IMR-90 (cell line): ENCODE measurements around the gene ZNF549. TPM values are rescaled to one million over a fixed set of nuclear protein-coding genes. Genes with fewer than 3 reads are reported as not detected.
"Not testable (repeated sequence)": the region's sequence is repeated elsewhere in the genome, so short reads cannot be mapped to it uniquely, and the experiment has no call there.

ENCODE experiments used
- ATAC-seq: fragments of 200-7000 bp; cut with Tn5 transposase; 2 replicates; pipeline ENCODE4 v1.9.1; 2020; ENCODE audit warnings: low read depth, mild to moderate bottlenecking, moderate library complexity
- BruUV-seq: library from RNA; stranded (reverse); fragments of 400-500 nt; replicated peaks from 2 replicates; lab custom pipeline; 2021; lab: Mats Ljungman, UMichigan
- CTCF ChIA-PET: fragments of 300-600 bp; formaldehyde crosslinking; extraction: SDS; loops from one replicate; lab custom pipeline; 2021; ENCODE audit warnings: antibody characterized with exemption; lab: Yijun Ruan, JAX
- POLR2A ChIA-PET: fragments of 300-600 bp; sonication (Branson Sonifier 250); formaldehyde crosslinking; loops from one replicate; lab custom pipeline; 2022; ENCODE audit warnings: antibody characterized with exemption; ENCODE audit not compliant: unreplicated experiment; lab: Charles Lee
- DNase-seq: peaks from one replicate; pipeline ENCODE4 v3.0.0; 2013
- H2AFZ ChIP-seq: replicated peaks from 2 replicates; pipeline ENCODE3; 2013; ENCODE audit warnings: low read length, mild to moderate bottlenecking; ENCODE audit not compliant: poor library complexity
- H2AK5ac ChIP-seq: 2 replicates; pipeline ENCODE4 v1.6.1; 2013; ENCODE audit warnings: low read depth, low read length, inconsistent platforms
- H2AK9ac ChIP-seq: replicated peaks from 2 replicates; pipeline ENCODE3; 2013; ENCODE audit warnings: mild to moderate bottlenecking, low read depth, low read length, moderate library complexity; ENCODE audit not compliant: poor library complexity
- H2BK120ac ChIP-seq: 2 replicates; pipeline ENCODE4 v1.6.1; 2013; ENCODE audit warnings: low read depth, low read length, inconsistent platforms
- H2BK15ac ChIP-seq: 3 replicates; pipeline ENCODE4 v1.6.1; 2013; ENCODE audit warnings: low read depth, low read length, inconsistent platforms
- H2BK20ac ChIP-seq: 2 replicates; pipeline ENCODE4 v1.6.1; 2013; ENCODE audit warnings: low read depth, mild to moderate bottlenecking, inconsistent platforms, low read length, moderate library complexity
- H2BK5ac ChIP-seq: 2 replicates; pipeline ENCODE4 v1.6.1; 2013; ENCODE audit warnings: mild to moderate bottlenecking, low read depth, low read length, inconsistent platforms; ENCODE audit not compliant: poor library complexity, severe bottlenecking
- H3K14ac ChIP-seq: replicated peaks from 2 replicates; pipeline ENCODE4 v1.6.1; 2013; ENCODE audit warnings: low read depth, low read length, inconsistent platforms
- H3K18ac ChIP-seq: 2 replicates; pipeline ENCODE4 v1.6.1; 2013; ENCODE audit warnings: low read depth, low read length, control low read depth
- H3K23ac ChIP-seq: 2 replicates; pipeline ENCODE4 v1.6.1; 2013; ENCODE audit warnings: low read depth, low read length, inconsistent platforms
- H3K27ac ChIP-seq: 2 replicates; pipeline ENCODE4 v1.5.1; 2013; ENCODE audit warnings: mild to moderate bottlenecking, control low read depth, low read length; ENCODE audit not compliant: insufficient read depth
- H3K27me3 ChIP-seq: 2 replicates; pipeline ENCODE4 v1.6.1; 2013; ENCODE audit warnings: low read length; ENCODE audit not compliant: control insufficient read depth, insufficient read depth
- H3K36me3 ChIP-seq: 2 replicates; pipeline ENCODE4 v1.6.1; 2013; ENCODE audit warnings: low read length, mixed read lengths; ENCODE audit not compliant: control insufficient read depth, insufficient read depth
- H3K4ac ChIP-seq: 2 replicates; pipeline ENCODE4 v1.6.1; 2013; ENCODE audit warnings: low read depth, low read length, inconsistent platforms
- H3K4me1 ChIP-seq: 2 replicates; pipeline ENCODE4 v1.6.1; 2013; ENCODE audit warnings: low read length, mixed read lengths; ENCODE audit not compliant: control insufficient read depth, insufficient read depth
- H3K4me2 ChIP-seq: 2 replicates; pipeline ENCODE4 v1.6.1; 2013; ENCODE audit warnings: low read depth, mild to moderate bottlenecking, control low read depth, low read length, moderate library complexity
- H3K4me3 ChIP-seq: 2 replicates; pipeline ENCODE4 v1.5.1; 2013; ENCODE audit warnings: low read depth, mild to moderate bottlenecking, control low read depth, low read length, moderate library complexity; ENCODE audit not compliant: insufficient read depth
- H3K56ac ChIP-seq: 2 replicates; pipeline ENCODE4 v1.6.1; 2013; ENCODE audit warnings: low read length, inconsistent platforms; ENCODE audit not compliant: insufficient read depth; ENCODE audit errors: extremely low read depth
- H3K79me1 ChIP-seq, 2 experiments: 2 replicates each; pipeline ENCODE4 v1.6.1; 2013; ENCODE audit warnings: low read length in 2 of 2, inconsistent platforms in 1 of 2, low read depth in 1 of 2
- H3K9ac ChIP-seq: 2 replicates; pipeline ENCODE4 v1.6.1; 2013; ENCODE audit warnings: low read depth, low read length, control low read depth
- H3K9me1 ChIP-seq: 2 replicates; pipeline ENCODE4 v1.6.1; 2013; ENCODE audit warnings: low read length, inconsistent platforms; ENCODE audit not compliant: insufficient read depth
- H3K9me3 ChIP-seq: 2 replicates; pipeline ENCODE4 v1.6.1; 2013; ENCODE audit warnings: low read length; ENCODE audit not compliant: control insufficient read depth, insufficient read depth
- H4K20me1 ChIP-seq: 2 replicates; pipeline ENCODE4 v1.6.1; 2013; ENCODE audit warnings: low read length, inconsistent platforms; ENCODE audit not compliant: insufficient read depth
- H4K5ac ChIP-seq: 2 replicates; pipeline ENCODE4 v1.6.1; 2013; ENCODE audit warnings: mild to moderate bottlenecking, low read depth, low read length, control low read depth
- H4K8ac ChIP-seq, 2 experiments: 2 replicates each; pipeline ENCODE4 v1.6.1; 2013; ENCODE audit warnings: low read depth in 2 of 2, low read length in 2 of 2, control low read depth in 1 of 2, inconsistent platforms in 1 of 2
- H4K91ac ChIP-seq: 2 replicates; pipeline ENCODE4 v1.6.1; 2013; ENCODE audit warnings: low read depth, low read length, inconsistent platforms; ENCODE audit not compliant: insufficient read depth
- CEBPB ChIP-seq: IDR thresholded peaks from 2 replicates; pipeline ENCODE4 v1.6.1; 2012; ENCODE audit warnings: low read depth, low read length, improper control_type of control experiment
- WGBS, 2 experiments: methylation state at CpG; one replicate each; pipeline versions ENCODE4 v1.1.5 to v1.1.7; 2013; ENCODE audit warnings: missing lambda C conversion rate in 2 of 2; ENCODE audit not compliant: insufficient read length in 1 of 2; ENCODE audit errors: extremely low coverage in 2 of 2; 5-methylcytosine and 5-hydroxymethylcytosine counted together
- dilution Hi-C: fragments of 300-500 bp; cut with HindIII; formaldehyde crosslinking; loops from one replicate; pipeline ENCODE4 v1.14.3; 2018; ENCODE audit warnings: low sequenced_read_pairs; ENCODE audit not compliant: unreplicated experiment
- in situ Hi-C: fragments of 300-500 bp; cut with MboI; formaldehyde crosslinking; loops from 3 replicates; pipeline ENCODE4 v1.14.3; 2019; ENCODE audit warnings: low sequenced_read_pairs, inconsistent platforms, mixed read lengths
- intact Hi-C: fragments of 100-400 bp; cut with micrococcal nuclease; formaldehyde crosslinking; loops from 2 replicates; pipeline ENCODE4 v1.10.0; 2022
- polyA plus RNA-seq, 3 experiments: library from polyadenylated mRNA; depleted of rRNA; stranded (reverse); fragments of >200 nt; gene quantifications; 2 replicates each; pipeline ENCODE4 v1.2.3, GENCODE V29; 2012; ENCODE audit warnings: low replicate concordance in 1 of 3
- total RNA-seq: library from RNA; depleted of rRNA; stranded (reverse); fragments of >200 nt; gene quantifications from 2 replicates; pipeline ENCODE4 v1.2.3, GENCODE V29; 2012

ZNF549 gene
- total and polyA plus RNA-seq, 2 of the 4 experiments (the other 2 are of a cell fraction): 2.4 to 8.6 TPM

DNA sequence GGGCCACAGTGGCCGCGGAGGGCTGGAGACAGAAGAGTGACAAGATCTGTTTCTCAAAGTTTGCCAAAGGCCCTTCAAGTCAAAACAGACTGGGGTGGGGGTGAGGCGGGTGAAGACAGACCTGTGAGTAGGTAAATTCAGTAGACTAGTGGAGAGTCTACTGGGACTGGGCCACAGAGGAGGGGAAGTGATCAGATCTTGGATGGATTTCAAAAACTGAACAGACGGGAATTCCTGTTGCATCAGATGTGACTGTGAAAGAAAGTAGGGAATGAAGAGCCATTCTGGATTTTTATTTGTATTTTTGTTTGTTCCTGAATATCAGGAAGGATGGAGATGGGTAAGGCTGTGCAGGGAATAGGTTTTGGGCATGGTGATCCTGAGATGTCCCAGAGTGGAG, 26.8 kb upstream of the ZNF549 start:
- peak overlapping the region; percentile 35 for H2BK5ac ChIP-seq
- DNase-seq: peak; percentile 56
- BruUV-seq, H2BK20ac ChIP-seq, H2AFZ ChIP-seq, H4K20me1 ChIP-seq, POLR2A ChIA-PET, H3K18ac ChIP-seq, in situ Hi-C loops, H2BK15ac ChIP-seq, intact Hi-C loops, H3K27me3 ChIP-seq, H3K4me1 ChIP-seq, H3K23ac ChIP-seq, CTCF ChIA-PET, H2BK120ac ChIP-seq, H3K56ac ChIP-seq, H2AK9ac ChIP-seq, dilution Hi-C loops, H3K9me1 ChIP-seq, H4K5ac ChIP-seq: not testable (repeated sequence)
- peak overlapping the region; percentile 5 for H2AK5ac ChIP-seq
- peak; percentile 45 for ATAC-seq
- H4K8ac ChIP-seq: peak overlapping the region; percentile 6 to 69; a peak in 2 of 4 replicates
- H3K4me2 ChIP-seq: peak overlapping the region; percentile 98
- H3K9me3 ChIP-seq: peaks cover 11% of the 10 kb centered on the region
- peaks cover 33 to 34% of the 10 kb centered on the region in 2 experiments for H3K79me1 ChIP-seq
- H3K9ac ChIP-seq: peak overlapping the region; percentile 70
- 0 out of 2 replicates have a peak, but pooled peaks have one; percentile 30 for TF ChIP-seq CEBPB
- WGBS, 2 experiments: 0% methylated on average over 1 of the region's 4 CpGs; no CpG with 5 or more reads in 1 of the 2 experiments
- H3K4ac ChIP-seq: peak overlapping the region; percentile 84
- peaks cover 24% of the 10 kb centered on the region for H3K36me3 ChIP-seq
- peak overlapping the region; percentile 29; the same call in 1 of the 2 replicates for H3K14ac ChIP-seq
- H3K27ac ChIP-seq: peak overlapping the region; percentile 59; the same call in 1 of the 2 replicates
- H3K4me3 ChIP-seq: peak overlapping the region; percentile 39
- H4K91ac ChIP-seq: peak overlapping the region; percentile 43
